Neural progenitor cell (in vitro differentiated cells): ENCODE measurements around the gene RAP1A. TPM values are rescaled to one million over a fixed set of nuclear protein-coding genes. Genes with fewer than 3 reads are reported as not detected.
"Not testable (repeated sequence)": the region's sequence is repeated elsewhere in the genome, so short reads cannot be mapped to it uniquely, and the experiment has no call there.

Experiments
- DNase-seq: peaks from one replicate; pipeline ENCODE4 v3.0.0-alpha.2; 2016; ENCODE audit warnings: low spot score
- H2AFZ ChIP-seq: fragments of 200-600 bp; sonication (generic); replicated peaks from 2 replicates; pipeline ENCODE4 v1.6.1; 2016; ENCODE audit warnings: antibody characterized with exemption
- H3F3A ChIP-seq: fragments of 200-600 bp; sonication (generic); 2 replicates; pipeline ENCODE4 v1.6.1; 2016; ENCODE audit warnings: antibody characterized with exemption, low read depth
- H3K27ac ChIP-seq: fragments of 200-600 bp; sonication (generic); 2 replicates; pipeline ENCODE4 v1.5.1; 2016; ENCODE audit warnings: mild to moderate bottlenecking
- H3K27me3 ChIP-seq: fragments of 200-600 bp; sonication (generic); 2 replicates; pipeline ENCODE4 v1.6.1; 2016; ENCODE audit warnings: mild to moderate bottlenecking, moderate library complexity
- H3K36me3 ChIP-seq: fragments of 200-600 bp; sonication (generic); 2 replicates; pipeline ENCODE4 v1.5.1; 2016
- H3K4me1 ChIP-seq: fragments of 200-600 bp; sonication (generic); 2 replicates; pipeline ENCODE4 v1.6.1; 2016; ENCODE audit warnings: mixed run types
- H3K4me2 ChIP-seq: fragments of 200-600 bp; sonication (generic); 2 replicates; pipeline ENCODE4 v1.6.1; 2016
- H3K4me3 ChIP-seq: fragments of 200-600 bp; sonication (generic); 2 replicates; pipeline ENCODE4 v1.5.1; 2016
- H3K79me2 ChIP-seq: fragments of 200-600 bp; sonication (generic); 2 replicates; pipeline ENCODE4 v1.6.1; 2016; ENCODE audit warnings: low read depth
- H3K9ac ChIP-seq: fragments of 200-600 bp; sonication (generic); 2 replicates; pipeline ENCODE4 v1.6.1; 2016
- H3K9me3 ChIP-seq: fragments of 200-600 bp; sonication (generic); 2 replicates; pipeline ENCODE4 v1.5.1; 2016; ENCODE audit warnings: low read depth
- H4K20me1 ChIP-seq: fragments of 200-600 bp; sonication (generic); 2 replicates; pipeline ENCODE4 v1.6.1; 2016; ENCODE audit warnings: low read depth
- H3K27ac Mint-ChIP-seq: 3 replicates; pipeline ENCODE4 v1.8.0; 2021; ENCODE audit warnings: mixed read lengths
- H3K27me3 Mint-ChIP-seq: 2 replicates; pipeline ENCODE4 v1.8.0; 2022; ENCODE audit warnings: low read depth, mild to moderate bottlenecking, inconsistent platforms, moderate library complexity, mixed read lengths; ENCODE audit not compliant: insufficient read depth
- H3K36me3 Mint-ChIP-seq: 3 replicates; pipeline ENCODE4 v1.8.0; 2021; ENCODE audit warnings: mixed read lengths
- H3K4me1 Mint-ChIP-seq: 3 replicates; pipeline ENCODE4 v1.8.0; 2021; ENCODE audit warnings: mixed read lengths
- H3K4me3 Mint-ChIP-seq: 3 replicates; pipeline ENCODE4 v1.8.0; 2021; ENCODE audit warnings: mild to moderate bottlenecking, moderate library complexity, mixed read lengths
- H3K9me3 Mint-ChIP-seq: 3 replicates; pipeline ENCODE4 v1.8.0; 2020; ENCODE audit warnings: mixed read lengths
- EZH2 ChIP-seq: fragments of 200-600 bp; sonication (generic); IDR thresholded peaks from 2 replicates; pipeline ENCODE4 v1.6.1; 2017; ENCODE audit warnings: antibody characterized with exemption, mild to moderate bottlenecking, moderate library complexity
- EZH2phosphoT487 ChIP-seq: fragments of 200-600 bp; sonication (generic); IDR thresholded peaks from 2 replicates; pipeline ENCODE4 v1.6.1; 2017; ENCODE audit warnings: antibody characterized with exemption
- total RNA-seq: library from RNA; depleted of rRNA; stranded (reverse); fragments of >200 nt; gene quantifications from 2 replicates; pipeline ENCODE4 v1.2.3, GENCODE V29; 2015; ENCODE audit warnings: low replicate concordance
- TF ChIP-seq, protein P1 (sequence below): fragments of 200-600 bp; sonication (generic); IDR thresholded peaks from 2 replicates; pipeline ENCODE4 v1.5.1; 2017; ENCODE audit warnings: antibody characterized with exemption, mild to moderate bottlenecking

Gene RAP1A
- total RNA-seq, 1 donor from 2014 or later: 27.5 TPM

DNA sequence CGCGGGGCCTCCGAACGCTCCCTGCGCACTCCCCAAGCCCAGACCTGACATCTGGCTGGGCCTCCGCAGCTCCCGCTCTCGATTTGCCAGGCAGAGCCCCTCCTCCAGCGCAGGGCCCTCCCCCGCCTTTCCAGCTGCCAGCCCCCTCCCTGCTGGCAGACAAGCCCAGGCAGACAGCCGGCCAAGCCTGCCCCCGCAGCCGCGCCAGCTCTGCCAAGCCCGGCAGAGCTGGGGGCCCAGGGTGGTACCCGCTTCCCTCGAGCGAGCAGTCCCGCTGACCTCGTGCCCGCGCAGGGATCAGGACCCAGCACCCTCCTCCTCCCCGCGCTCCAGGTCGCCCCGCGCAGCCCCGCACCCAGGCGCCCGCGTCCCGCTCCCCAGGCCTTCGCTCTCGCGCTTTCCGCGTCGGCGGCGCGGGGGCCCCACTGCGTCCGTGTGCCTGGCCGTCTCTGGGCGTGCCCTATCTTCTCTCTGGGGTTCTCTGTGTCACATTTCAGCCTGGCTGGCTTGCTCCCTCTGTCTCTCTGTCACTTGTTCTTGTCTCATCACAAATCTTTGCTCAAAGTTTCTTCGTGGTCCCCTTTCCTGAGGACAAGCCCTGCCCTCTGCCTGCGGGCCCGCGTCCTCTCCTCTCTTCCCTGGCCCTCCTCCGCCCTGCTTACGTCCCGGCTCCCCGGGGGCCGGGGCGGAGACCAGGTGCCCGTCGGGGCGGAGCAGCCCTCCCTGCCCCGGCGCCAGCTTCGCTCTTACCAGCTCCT lies 119.0 kb downstream of the RAP1A start:
- Mint-ChIP-seq H3K4me1 (peaks cover 8% of the 10 kb centered on the region), H3K4me3 (peak overlapping the region; percentile 88), H3K27ac (no peak overlapping the region), H3K36me3 (no peaks in the 10 kb centered on the region), H3K9me3 (no peaks in the 10 kb centered on the region), H3K27me3 (peaks cover 33% of the 10 kb centered on the region)
- H3K4me1 ChIP-seq: peaks cover 40% of the 10 kb centered on the region
- no peak overlapping the region for H3K9ac ChIP-seq
- TF ChIP-seq, protein P1, sequence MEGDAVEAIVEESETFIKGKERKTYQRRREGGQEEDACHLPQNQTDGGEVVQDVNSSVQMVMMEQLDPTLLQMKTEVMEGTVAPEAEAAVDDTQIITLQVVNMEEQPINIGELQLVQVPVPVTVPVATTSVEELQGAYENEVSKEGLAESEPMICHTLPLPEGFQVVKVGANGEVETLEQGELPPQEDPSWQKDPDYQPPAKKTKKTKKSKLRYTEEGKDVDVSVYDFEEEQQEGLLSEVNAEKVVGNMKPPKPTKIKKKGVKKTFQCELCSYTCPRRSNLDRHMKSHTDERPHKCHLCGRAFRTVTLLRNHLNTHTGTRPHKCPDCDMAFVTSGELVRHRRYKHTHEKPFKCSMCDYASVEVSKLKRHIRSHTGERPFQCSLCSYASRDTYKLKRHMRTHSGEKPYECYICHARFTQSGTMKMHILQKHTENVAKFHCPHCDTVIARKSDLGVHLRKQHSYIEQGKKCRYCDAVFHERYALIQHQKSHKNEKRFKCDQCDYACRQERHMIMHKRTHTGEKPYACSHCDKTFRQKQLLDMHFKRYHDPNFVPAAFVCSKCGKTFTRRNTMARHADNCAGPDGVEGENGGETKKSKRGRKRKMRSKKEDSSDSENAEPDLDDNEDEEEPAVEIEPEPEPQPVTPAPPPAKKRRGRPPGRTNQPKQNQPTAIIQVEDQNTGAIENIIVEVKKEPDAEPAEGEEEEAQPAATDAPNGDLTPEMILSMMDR: no peak
- TF ChIP-seq EZH2phosphoT487: no peak
- TF ChIP-seq EZH2: peak; percentile 26
- peaks cover 27% of the 10 kb centered on the region for H3K79me2 ChIP-seq
- no peaks in the 10 kb centered on the region for H3K9me3 ChIP-seq
- peak overlapping the region; percentile 57 for H3K4me3 ChIP-seq
- no peaks in the 10 kb centered on the region for H3K36me3 ChIP-seq
- peak overlapping the region; percentile 93 for H3K4me2 ChIP-seq
- H3K27me3 ChIP-seq: peaks cover 18% of the 10 kb centered on the region
- H2AFZ ChIP-seq: peak overlapping the region; percentile 38
- peaks cover 56% of the 10 kb centered on the region for H3F3A ChIP-seq
- H3K27ac ChIP-seq: no peak overlapping the region
- DNase-seq: peak; percentile 81
- H4K20me1 ChIP-seq: peaks cover 31% of the 10 kb centered on the region

DNA sequence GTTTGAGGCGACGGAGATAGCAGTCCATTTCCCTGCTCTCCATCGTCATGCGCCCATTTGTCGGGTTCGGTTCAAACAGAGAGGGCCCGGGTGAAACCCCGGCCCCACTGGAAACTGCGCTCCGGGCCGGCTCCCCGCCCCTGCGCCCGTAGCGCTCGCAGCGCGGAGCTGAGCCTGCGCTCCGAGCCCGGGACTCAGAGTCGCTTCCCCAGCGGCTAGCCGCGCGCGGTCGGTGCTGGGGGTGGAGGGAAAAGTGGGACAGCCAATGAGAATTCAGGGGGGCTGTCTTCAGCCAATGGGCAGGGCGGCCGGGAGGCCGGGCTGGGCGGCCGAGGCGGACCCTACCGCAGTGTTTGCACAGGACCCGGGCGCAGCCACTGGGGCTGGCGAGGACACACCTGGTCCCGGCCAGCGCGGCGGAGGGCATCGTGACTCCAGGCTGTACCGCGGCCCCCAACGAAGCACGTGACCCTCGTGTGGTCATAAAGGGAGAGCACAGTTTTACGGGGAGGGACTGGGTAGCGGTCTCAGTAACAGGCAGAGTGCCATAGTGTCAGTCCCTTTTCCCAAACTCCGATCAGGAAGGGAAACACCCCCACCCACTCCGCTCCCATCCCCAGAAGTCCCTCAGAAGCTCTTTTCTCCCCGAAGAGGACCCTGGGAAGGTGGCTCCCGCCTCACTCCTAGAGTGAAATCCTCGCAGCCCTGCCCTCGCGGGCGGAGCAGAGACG lies 119.8 kb downstream of the RAP1A start, which contains the start of gene INKA2:
Gene INKA2, minus strand, starts transcription at position 202 of the 731 bp plus-strand sequence. Its CDS starts 153 bp downstream, at position 49.
- peak within 1 kb of the TSS; percentile 90 for H2AFZ ChIP-seq
- peaks cover 56% of the 10 kb centered on the region for H3F3A ChIP-seq
- H3K36me3 Mint-ChIP-seq: no peaks in the 10 kb centered on the region
- no peaks in the 10 kb centered on the region for H3K9me3 Mint-ChIP-seq
- peak within 1 kb of the TSS; percentile 43 for H3K27ac ChIP-seq
- H3K9ac ChIP-seq: no peak within 1 kb of the TSS
- H3K79me2 ChIP-seq: peaks cover 27% of the 10 kb centered on the region
- no peaks in the 10 kb centered on the region for H3K9me3 ChIP-seq
- H3K27me3 ChIP-seq: peaks cover 18% of the 10 kb centered on the region
- peak within 1 kb of the TSS; percentile 57 for H3K4me3 ChIP-seq
- peaks cover 34% of the 10 kb centered on the region for H3K4me1 ChIP-seq
- DNase-seq: peak; percentile 95
- H3K27me3 Mint-ChIP-seq: peaks cover 34% of the 10 kb centered on the region
- H3K4me2 ChIP-seq: peak within 1 kb of the TSS; percentile 93
- H3K36me3 ChIP-seq: no peaks in the 10 kb centered on the region
- H4K20me1 ChIP-seq: peaks cover 31% of the 10 kb centered on the region
- TF ChIP-seq EZH2phosphoT487 (no peak), EZH2 (no peak)
- TF ChIP-seq, protein P1: no peak
- H3K4me1 Mint-ChIP-seq: peaks cover 6% of the 10 kb centered on the region
- peak within 1 kb of the TSS; percentile 68 for H3K27ac Mint-ChIP-seq
- peak within 1 kb of the TSS; percentile 88 for H3K4me3 Mint-ChIP-seq

DNA sequence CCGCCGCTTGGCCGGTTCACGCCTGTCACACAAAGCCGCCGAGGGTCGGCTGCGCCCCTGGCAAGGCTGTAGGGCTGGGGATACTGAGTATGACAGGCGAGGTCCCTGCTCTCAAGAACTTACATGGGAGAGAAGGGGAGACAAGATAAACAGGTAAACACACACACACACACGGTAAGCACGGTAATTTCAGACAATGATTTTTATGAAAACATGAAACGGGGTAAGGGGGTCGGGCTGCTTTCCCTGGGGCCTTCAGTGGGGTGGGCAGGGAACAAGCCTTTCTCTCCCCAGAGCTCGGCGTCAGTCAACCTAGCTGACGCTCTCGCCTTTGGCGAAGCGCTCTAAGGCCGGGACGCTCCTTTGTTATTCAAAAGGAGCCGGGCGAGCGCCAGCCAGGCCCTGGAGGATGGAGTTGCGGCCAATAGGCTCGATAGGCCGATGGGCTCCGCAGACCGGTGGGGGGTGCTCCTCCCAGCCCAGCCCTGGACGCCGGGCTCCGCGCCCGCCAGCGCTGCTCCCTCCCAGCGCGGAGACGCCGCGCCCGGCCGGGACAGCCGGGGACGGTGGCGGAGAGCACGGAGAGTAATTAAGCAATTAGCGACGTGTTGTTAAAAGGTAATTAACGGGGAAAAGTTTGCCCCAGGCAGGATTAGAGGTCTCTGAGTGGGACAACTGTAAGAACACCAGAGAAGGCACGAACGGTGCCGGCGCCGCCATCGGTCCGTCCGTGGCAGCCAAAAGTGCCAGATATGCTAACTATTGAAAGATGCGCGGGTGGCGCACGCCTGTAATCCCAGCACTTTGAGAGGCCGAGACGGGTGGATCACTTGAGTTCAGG lies 120.6 kb downstream of the RAP1A start:
- H3K4me1 Mint-ChIP-seq: peaks cover 6% of the 10 kb centered on the region
- peak overlapping the region; percentile 68 for H3K27ac Mint-ChIP-seq
- Histone ChIP-seq H3K79me2 (peaks cover 19% of the 10 kb centered on the region), H3K9ac (no peak overlapping the region), H3K27me3 (peaks cover 18% of the 10 kb centered on the region), H3K27ac (peak overlapping the region; percentile 43), H3K4me2 (peak overlapping the region; percentile 93), H3K9me3 (no peaks in the 10 kb centered on the region), H2AFZ (peak overlapping the region; percentile 90), H3K36me3 (no peaks in the 10 kb centered on the region), H3F3A (peaks cover 56% of the 10 kb centered on the region), H3K4me3 (peak overlapping the region; percentile 57), H3K4me1 (peaks cover 33% of the 10 kb centered on the region), H4K20me1 (peaks cover 31% of the 10 kb centered on the region)
- H3K27me3 Mint-ChIP-seq: peaks cover 34% of the 10 kb centered on the region
- no peaks in the 10 kb centered on the region for H3K9me3 Mint-ChIP-seq
- DNase-seq: peak; percentile 96
- H3K36me3 Mint-ChIP-seq: no peaks in the 10 kb centered on the region
- peak overlapping the region; percentile 87 for H3K4me3 Mint-ChIP-seq
- peak; percentile 63 for TF ChIP-seq EZH2
- TF ChIP-seq EZH2phosphoT487: no peak
- TF ChIP-seq, protein P1: no peak

DNA sequence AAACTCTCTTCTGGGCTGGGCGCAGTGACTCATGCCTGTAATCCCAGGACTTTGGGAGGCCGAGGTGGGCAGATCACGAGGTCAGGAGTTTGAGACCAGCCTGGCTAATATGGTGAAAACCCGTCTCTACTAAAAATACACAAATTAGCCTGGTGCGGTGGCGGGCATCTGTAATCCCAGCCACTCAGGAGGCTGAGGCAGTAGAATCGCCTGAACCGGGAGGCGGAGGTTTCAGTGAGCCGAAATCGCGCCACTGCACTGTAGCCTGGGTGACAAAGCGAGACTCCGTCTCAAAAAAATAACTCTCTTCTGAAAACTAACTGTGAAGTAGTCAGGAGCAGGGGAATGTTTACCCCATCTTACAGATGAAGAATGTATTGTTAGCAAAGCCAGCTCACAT lies 122.7 kb downstream of the RAP1A start:
- H3K4me2 ChIP-seq, H3K4me3 ChIP-seq, H3K79me2 ChIP-seq, H3K27ac ChIP-seq, H3K9ac ChIP-seq, H3K36me3 ChIP-seq, H3K27ac Mint-ChIP-seq, H3K9me3 ChIP-seq, H3K4me3 Mint-ChIP-seq, H3K9me3 Mint-ChIP-seq, H2AFZ ChIP-seq, DNase-seq, H3K36me3 Mint-ChIP-seq, H3K4me1 Mint-ChIP-seq: not testable (repeated sequence)
- Histone ChIP-seq H4K20me1 (peaks cover 10% of the 10 kb centered on the region), H3K4me1 (peaks cover 12% of the 10 kb centered on the region), H3F3A (peaks cover 34% of the 10 kb centered on the region), H3K27me3 (peaks cover 17% of the 10 kb centered on the region)
- H3K27me3 Mint-ChIP-seq: peaks cover 27% of the 10 kb centered on the region
